Measurements from ENCODE around the gene UVRAG. TPM values are rescaled to one million over a fixed set of nuclear protein-coding genes. Genes with fewer than 3 reads are reported as not detected.

The UVRAG gene
- total RNA-seq, 6 donors from 2014 or later: 23.3 to 72.3 (median 28.5) TPM

GRCh38 chr11:75775056-75775455, 40.0 kb upstream of the UVRAG start:
- DNase-seq (no peak), ATAC-seq (ENCODE audit: low FRiP score in 2 of 2) (no peak)
- Histone ChIP-seq H3K27me3 (no peaks in the 10 kb centered on the region), H3K9me3 (no peaks in the 10 kb centered on the region), H3K4me3 (no peak overlapping the region), H3K36me3 (no peaks in the 10 kb centered on the region), H3K4me1 (peaks cover 5 to 23% (median 11%) of the 10 kb centered on the region in 4 donors), H3K27ac (peak overlapping the region in 1 of 4 donors; percentile 81)
- TF ChIP-seq CTCF (IDR thresholded peaks at IDR 0.05) (no peak), POLR2A (IDR thresholded peaks at IDR 0.05) (no peak), EP300 (IDR thresholded peaks at IDR 0.05) (no peak), POLR2AphosphoS5 (IDR thresholded peaks at IDR 0.05) (no peak)
- WGBS, 2 donors: 93 to 98% methylated on average over 3 of the region's 3 CpGs

- no peak for TF ChIP-seq POLR2AphosphoS5 (IDR thresholded peaks at IDR 0.05)
- TF ChIP-seq POLR2A (IDR thresholded peaks at IDR 0.05): no peak
- TF ChIP-seq CTCF (IDR thresholded peaks at IDR 0.05): no peak
- TF ChIP-seq EP300 (IDR thresholded peaks at IDR 0.05): no peak
- peak overlapping the region in 2 of 4 donors; percentile 52 to 76 for H3K27ac ChIP-seq
- H3K27me3 ChIP-seq: no peaks in the 10 kb centered on the region
- no peaks in the 10 kb centered on the region for H3K36me3 ChIP-seq
- WGBS, 2 donors: 94% methylated on average over 4 of the region's 4 CpGs; no CpG with 5 or more reads in 1 of the 2 donors
- H3K9me3 ChIP-seq: no peaks in the 10 kb centered on the region
- peaks cover under 1 to 10% (median 5%) of the 10 kb centered on the region in 4 donors for H3K4me1 ChIP-seq
- ATAC-seq (ENCODE audit: low FRiP score in 2 of 2) (no peak), DNase-seq (no peak)
- H3K4me3 ChIP-seq: no peak overlapping the region
Observed at GRCh38 chr11:75776546-75776945, 38.5 kb upstream of the UVRAG start.

GRCh38 chr11:75777461-75778110, 37.4 kb upstream of the UVRAG start:
- TF ChIP-seq CTCF (IDR thresholded peaks at IDR 0.05) (no peak), POLR2AphosphoS5 (IDR thresholded peaks at IDR 0.05) (no peak), POLR2A (IDR thresholded peaks at IDR 0.05) (no peak), EP300 (IDR thresholded peaks at IDR 0.05) (no peak)
- Histone ChIP-seq H3K27ac (peak overlapping the region in 3 of 4 donors; percentile 10 to 76 (median 61)), H3K4me1 (peaks cover 0 to 5% (median 1%) of the 10 kb centered on the region in 4 donors), H3K9me3 (no peaks in the 10 kb centered on the region), H3K27me3 (no peaks in the 10 kb centered on the region), H3K4me3 (no peak overlapping the region), H3K36me3 (no peaks in the 10 kb centered on the region)
- WGBS, 2 donors: 77 to 85% methylated on average over 13 of the region's 13 CpGs
- peak in 1 of 2 donors; percentile 53 for ATAC-seq (ENCODE audit: low FRiP score in 2 of 2)
- peak in 1 of 2 donors; percentile 56 for DNase-seq

GRCh38 chr11:75778962-75779361, 36.0 kb upstream of the UVRAG start:
- H3K4me3 ChIP-seq: no peak overlapping the region
- no peaks in the 10 kb centered on the region for H3K36me3 ChIP-seq
- peaks cover 0 to 5% (median 1%) of the 10 kb centered on the region in 4 donors for H3K4me1 ChIP-seq
- no peak for ATAC-seq (ENCODE audit: low FRiP score in 2 of 2)
- DNase-seq: no peak
- H3K27ac ChIP-seq: no peak overlapping the region
- no peak for TF ChIP-seq CTCF (IDR thresholded peaks at IDR 0.05)
- TF ChIP-seq POLR2AphosphoS5 (IDR thresholded peaks at IDR 0.05): no peak
- no peak for TF ChIP-seq EP300 (IDR thresholded peaks at IDR 0.05)
- TF ChIP-seq POLR2A (IDR thresholded peaks at IDR 0.05): no peak
- WGBS, 2 donors: 79 to 84% methylated on average over 5 of the region's 5 CpGs
- no peaks in the 10 kb centered on the region for H3K9me3 ChIP-seq
- no peaks in the 10 kb centered on the region for H3K27me3 ChIP-seq

GRCh38 chr11:75779960-75780359, 35.0 kb upstream of the UVRAG start:
- Histone ChIP-seq H3K9me3 (no peaks in the 10 kb centered on the region), H3K4me3 (no peak overlapping the region), H3K27ac (no peak overlapping the region), H3K36me3 (no peaks in the 10 kb centered on the region), H3K4me1 (peaks cover 0 to 5% (median 1%) of the 10 kb centered on the region in 4 donors), H3K27me3 (no peaks in the 10 kb centered on the region)
- no peak for ATAC-seq (ENCODE audit: low FRiP score in 2 of 2)
- no peak for DNase-seq
- WGBS, 2 donors: 74 to 100% methylated on average over 1 to 2 of the region's 2 CpGs
- TF ChIP-seq POLR2AphosphoS5 (IDR thresholded peaks at IDR 0.05) (no peak), CTCF (IDR thresholded peaks at IDR 0.05) (no peak), EP300 (IDR thresholded peaks at IDR 0.05) (no peak), POLR2A (IDR thresholded peaks at IDR 0.05) (no peak)

Data from upper lobe of left lung (tissue), 6 donors.